ENCODE measurements around the gene ACTMAP. TPM values are rescaled to one million over a fixed set of nuclear protein-coding genes. Genes with fewer than 3 reads are reported as not detected.

ACTMAP gene
- total and polyA plus RNA-seq, 2 of the 8 experiments (the other 6 are each of a cell fraction or from before 2014, with no cell fraction given), result 24.1 to 26.5 TPM

- TF ChIP-seq EP300 (IDR thresholded peaks at IDR 0.05; ENCODE audit: borderline replicate concordance in 1 of 2, low read depth in 2 of 2, low read length in 2 of 2), result no peak
- no peak for TF ChIP-seq BRCA1 (IDR thresholded peaks at IDR 0.05; ENCODE audit: low read depth, low read length)
- no peak for TF ChIP-seq SAP30 (IDR thresholded peaks at IDR 0.05; ENCODE audit: insufficient read depth, insufficient replicate concordance, low read length)
Observed at GRCh38 chr19:40783711-40784110, 33.4 kb upstream of the ACTMAP start (continued).

Data from H1 (cell line).